Ascending aorta (tissue), 2 donors: ENCODE results near the gene TRIM46. TPM values are rescaled to one million over a fixed set of nuclear protein-coding genes. Genes with fewer than 3 reads are reported as not detected.

Experiments
- DNase-seq, 2 donors: peaks; one replicate each; pipeline ENCODE4 v3.0.0-alpha.2; 2019; ENCODE audit warnings: low spot score in 2 of 2
- H3K27ac ChIP-seq, 2 donors: fragments of 200-600 bp; sonication (generic); one replicate each; pipeline ENCODE4 v1.5.1; 2016 to 2017; ENCODE audit warnings: mild to moderate bottlenecking in 1 of 2
- H3K27me3 ChIP-seq: fragments of 200-600 bp; sonication (generic); one replicate; pipeline ENCODE4 v1.5.1; 2017
- H3K36me3 ChIP-seq, 2 donors: fragments of 200-600 bp; sonication (generic); one replicate each; pipeline ENCODE4 v1.5.1; 2016
- H3K4me1 ChIP-seq, 2 donors: fragments of 200-600 bp; sonication (generic); one replicate each; pipeline ENCODE4 v1.5.1; 2016 to 2017; ENCODE audit warnings: mild to moderate bottlenecking in 1 of 2
- H3K4me3 ChIP-seq, 2 donors: fragments of 200-600 bp; sonication (generic); one replicate each; pipeline ENCODE4 v1.5.1; 2016 to 2017; ENCODE audit warnings: mild to moderate bottlenecking in 1 of 2
- H3K9me3 ChIP-seq, 2 donors: fragments of 200-600 bp; sonication (generic); one replicate each; pipeline ENCODE4 v1.5.1; 2016
- CTCF ChIP-seq, 3 experiments: fragments of 200-600 bp in 2 of 3; fragments of 450-650 bp in 1 of 3; sonication (generic) in 2 of 3; IDR thresholded peaks; one replicate each; pipeline ENCODE4 v1.5.1; 2016 to 2019; ENCODE audit warnings: antibody characterized with exemption in 3 of 3, mild to moderate bottlenecking in 1 of 3, moderate library complexity in 1 of 3
- intact Hi-C: fragments of 100-400 bp; cut with DNase I; formaldehyde crosslinking; loops from one replicate; pipeline ENCODE4 v1.15.1; 2023
- total RNA-seq: library from RNA; depleted of rRNA; stranded (reverse); fragments of >200 nt; gene quantifications from one replicate; pipeline ENCODE4 v1.1.0, GENCODE V29; 2016

TRIM46 gene
- total RNA-seq, 1 donor from 2014 or later: not detected

GRCh38 chr1:155169541-155169940 is 4.1 kb upstream of the TRIM46 start:
- intact Hi-C loops: no loop called here

GRCh38 chr1:155170101-155170785 is 3.4 kb upstream of the TRIM46 start:
- Histone ChIP-seq H3K27me3 (no peaks in the 10 kb centered on the region), H3K27ac (no peak overlapping the region), H3K9me3 (no peaks in the 10 kb centered on the region), H3K36me3 (peaks cover 7 to 24% of the 10 kb centered on the region in 2 donors), H3K4me1 (peaks cover 14 to 18% of the 10 kb centered on the region in 2 donors), H3K4me3 (no peak overlapping the region)
- TF ChIP-seq CTCF (IDR thresholded peaks at IDR 0.05): no peak
- DNase-seq: no peak
- intact Hi-C loops: loop anchor here (5.0 kb wide), 1 partner anchor 43 kb away; the partner anchor contains the start of gene EFNA1

More at GRCh38 chr1:155169541-155169940, 4.1 kb upstream of the TRIM46 start:
- H3K9me3 ChIP-seq: no peaks in the 10 kb centered on the region
- no peak overlapping the region for H3K4me3 ChIP-seq
- TF ChIP-seq CTCF (IDR thresholded peaks at IDR 0.05): no peak
- H3K36me3 ChIP-seq: peaks cover 7 to 24% of the 10 kb centered on the region in 2 donors
- H3K27ac ChIP-seq: no peak overlapping the region
- peaks cover 14 to 16% of the 10 kb centered on the region in 2 donors for H3K4me1 ChIP-seq
- no peak for DNase-seq
- H3K27me3 ChIP-seq: no peaks in the 10 kb centered on the region

- H3K9me3 ChIP-seq: no peaks in the 10 kb centered on the region
- peaks cover 14 to 18% of the 10 kb centered on the region in 2 donors for H3K4me1 ChIP-seq
- peaks cover 7 to 24% of the 10 kb centered on the region in 2 donors for H3K36me3 ChIP-seq
- no peak overlapping the region for H3K27ac ChIP-seq
- intact Hi-C loops: loop anchor here (5.0 kb wide), 1 partner anchor 44 kb away; the partner anchor contains the start of gene EFNA1
- H3K27me3 ChIP-seq: no peaks in the 10 kb centered on the region
- H3K4me3 ChIP-seq: no peak overlapping the region
- DNase-seq: no peak
- TF ChIP-seq CTCF (IDR thresholded peaks at IDR 0.05): no peak
Observed at GRCh38 chr1:155170806-155171205, 2.8 kb upstream of the TRIM46 start.

- DNase-seq: no peak
- no peak for TF ChIP-seq CTCF (IDR thresholded peaks at IDR 0.05)
- Histone ChIP-seq H3K36me3 (peaks cover 7 to 24% of the 10 kb centered on the region in 2 donors), H3K4me3 (peak overlapping the region; percentile 76 to 84), H3K27me3 (no peaks in the 10 kb centered on the region), H3K9me3 (no peaks in the 10 kb centered on the region), H3K4me1 (peaks cover 14 to 18% of the 10 kb centered on the region in 2 donors), H3K27ac (peak overlapping the region; percentile 92 to 93)
- intact Hi-C loops: loop anchor here (5.0 kb wide), 1 partner anchor 45 kb away; the partner anchor contains the start of gene EFNA1
Observed at GRCh38 chr1:155171836-155172731, 1.6 kb upstream of the TRIM46 start.

- Histone ChIP-seq H3K9me3 (no peaks in the 10 kb centered on the region), H3K27ac (peak within 1 kb of the TSS; percentile 92 to 93), H3K4me1 (peaks cover 10 to 15% of the 10 kb centered on the region in 2 donors), H3K4me3 (peak within 1 kb of the TSS; percentile 76 to 84), H3K36me3 (peaks cover 7 to 24% of the 10 kb centered on the region in 2 donors), H3K27me3 (no peaks in the 10 kb centered on the region)
- intact Hi-C loops: loop anchor here (1.0 to 5.0 kb wide), 3 partner anchors 33 to 54 kb away; partner anchors contain the start of genes DPM3 and EFNA1
- DNase-seq: peak; percentile 84 to 98
- peak; percentile 87 to 95 (median 90) for TF ChIP-seq CTCF (IDR thresholded peaks at IDR 0.05)
Observed at GRCh38 chr1:155172732-155173477, 744 bp upstream of the TRIM46 start, which contains the start of gene KRTCAP2. Gene KRTCAP2 (minus strand): TSS chr1:155173304. CDS start chr1:155173224, 80 bp downstream.
